Measurements from ENCODE around the gene C3orf20.

Gene C3orf20

DNA sequence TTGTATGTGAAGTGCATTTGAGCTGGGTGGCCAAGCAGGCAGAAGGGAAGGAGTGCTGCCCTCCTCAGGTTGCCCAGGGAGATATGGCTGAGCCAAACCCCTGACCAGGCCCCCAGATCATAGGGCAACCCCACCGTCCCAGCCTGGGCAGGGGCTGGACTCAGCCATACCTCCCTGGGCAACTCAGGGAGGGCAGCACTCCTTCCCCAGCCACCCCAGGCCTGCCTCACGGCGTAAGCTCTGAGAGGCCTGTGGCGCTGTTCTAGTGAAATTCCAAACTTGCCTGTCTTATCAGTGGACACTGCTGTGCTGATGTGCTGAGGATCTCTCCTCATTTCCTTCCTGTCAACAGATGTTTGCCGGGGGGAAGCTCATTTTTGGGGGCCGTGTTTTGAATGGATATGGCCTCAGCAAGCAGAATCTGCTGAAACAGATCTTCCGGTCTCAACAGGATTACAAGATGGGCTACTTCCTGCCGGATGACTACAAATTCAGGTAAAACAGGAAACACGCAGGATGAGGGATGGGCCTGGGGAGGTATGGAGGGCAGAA lies 86.3 kb downstream of the C3orf20 start:
- DNase-seq: no peak

DNA sequence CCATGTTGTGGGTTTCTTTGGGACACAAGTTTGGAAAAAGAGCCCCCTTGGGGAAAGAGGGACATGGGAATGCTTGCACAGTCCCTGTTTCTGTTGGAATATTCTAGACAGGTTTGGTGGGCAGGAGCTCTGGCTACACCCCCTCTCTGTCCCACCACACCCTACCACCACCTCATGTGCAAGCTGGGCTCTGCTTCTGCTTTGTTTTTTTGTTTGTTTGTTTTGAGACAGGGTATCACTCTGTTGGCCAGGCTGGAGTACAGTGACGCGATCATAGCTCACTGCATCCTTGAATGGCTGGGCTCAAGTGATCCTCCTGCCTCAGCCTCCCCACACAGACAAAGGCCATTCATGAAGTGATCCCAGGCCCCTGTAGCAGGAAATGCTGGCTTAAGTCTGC lies 86.9 kb downstream of the C3orf20 start:
- no peak for DNase-seq

GRCh38 chr3:14762701-14763100 lies 87.8 kb downstream of the C3orf20 start:
- DNase-seq: no peak

- DNase-seq: no peak
Observed at GRCh38 chr3:14764331-14765059, 89.6 kb downstream of the C3orf20 start.

DNA sequence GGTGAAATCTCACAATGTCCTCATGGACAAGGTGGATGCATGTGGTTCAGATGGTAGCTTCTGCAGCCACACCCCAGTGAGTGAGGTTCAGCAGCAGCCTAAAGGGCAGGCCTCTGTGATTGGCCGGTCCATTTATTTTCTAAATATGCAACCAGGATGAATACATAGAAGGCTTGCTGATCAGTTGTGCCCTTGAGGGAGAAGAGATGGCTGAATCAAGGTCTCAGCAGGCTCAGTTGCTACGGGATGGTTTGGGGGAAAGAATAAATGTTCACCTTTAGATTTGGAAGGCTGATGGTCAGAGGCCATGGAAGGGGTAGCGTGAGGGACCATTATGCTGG lies 90.1 kb downstream of the C3orf20 start:
- no peak for DNase-seq

DNA sequence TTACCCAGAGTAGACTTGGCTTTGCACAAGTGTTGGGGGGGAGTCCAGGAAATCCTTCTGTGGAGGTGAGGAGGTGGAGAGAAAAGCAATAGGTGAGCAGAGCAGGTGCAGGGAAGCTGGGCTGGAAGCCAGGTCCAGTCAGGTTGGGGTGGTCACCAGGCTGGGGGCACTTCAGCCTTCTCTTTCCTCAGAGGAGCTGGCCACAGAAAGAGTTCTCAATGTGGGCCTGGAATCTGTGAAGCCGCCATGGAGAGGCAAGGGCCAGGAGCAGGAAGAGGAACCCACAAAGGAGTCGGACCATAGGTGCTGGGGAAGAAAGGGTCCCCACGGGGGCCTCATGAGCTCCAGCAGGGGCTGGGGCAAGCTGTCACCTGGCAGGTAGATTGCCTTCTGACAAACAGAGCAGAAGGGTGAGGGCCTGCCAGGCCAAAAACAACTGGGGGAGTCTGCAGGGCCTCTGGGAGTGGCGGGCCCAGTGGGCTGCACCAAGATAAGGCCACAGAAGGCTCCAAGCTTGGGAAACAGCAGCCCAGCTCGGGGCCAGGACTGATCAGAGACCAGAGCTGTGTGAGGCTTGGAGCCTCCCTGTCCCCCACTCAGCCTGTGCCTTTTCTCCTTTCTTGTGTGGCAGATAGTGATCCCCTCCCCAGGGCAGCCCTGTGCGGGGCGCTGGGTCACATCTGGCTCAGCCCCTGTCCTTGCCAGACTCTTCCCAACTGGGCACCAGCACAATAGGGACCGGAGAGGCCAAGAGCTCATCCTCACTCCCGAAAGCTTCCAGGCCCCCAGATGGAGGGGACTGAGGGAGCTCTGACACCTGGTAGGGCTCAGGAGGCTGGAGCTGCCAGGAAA lies 90.9 kb downstream of the C3orf20 start:
- DNase-seq: no peak

DNA sequence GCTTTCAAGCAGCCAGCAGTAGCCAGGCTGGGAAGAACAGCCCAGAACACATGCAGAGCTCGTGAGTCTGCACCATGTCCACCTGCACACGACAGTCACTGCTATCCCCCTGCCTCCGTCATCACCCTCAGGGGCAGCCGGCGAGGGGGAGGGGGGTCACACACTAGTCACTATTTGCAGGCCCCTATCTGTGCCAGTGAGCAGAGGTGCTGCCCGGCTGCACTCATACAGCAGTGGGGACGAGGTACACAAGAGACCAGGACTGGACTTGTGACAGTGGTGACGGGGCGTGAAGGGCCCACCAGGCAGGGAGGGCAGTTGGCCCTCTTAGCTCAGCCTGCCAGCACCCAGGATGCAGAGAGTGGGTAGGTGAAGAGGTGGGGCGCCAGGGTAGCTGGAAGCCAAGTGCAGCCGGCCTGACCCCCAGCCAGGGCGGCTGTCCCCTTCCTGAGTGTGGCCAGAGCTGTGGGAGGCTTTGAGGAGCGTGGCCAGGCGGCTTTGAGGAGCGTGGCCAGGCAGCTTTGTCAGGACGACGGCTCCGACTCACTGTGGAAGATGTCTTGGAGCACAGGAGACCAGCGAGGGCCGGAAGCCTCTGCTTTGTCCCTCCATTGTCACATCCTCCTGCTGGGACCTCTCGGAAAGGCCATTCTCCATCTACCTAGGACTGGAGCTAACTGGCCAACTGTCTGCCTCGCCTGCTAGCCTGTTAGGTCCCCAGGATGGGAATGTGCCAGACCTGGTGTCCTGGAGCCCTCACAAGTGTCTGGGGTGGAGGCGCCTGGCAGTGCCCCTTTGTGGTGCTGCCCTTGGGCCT lies 91.7 kb downstream of the C3orf20 start:
- no peak for DNase-seq

DNA sequence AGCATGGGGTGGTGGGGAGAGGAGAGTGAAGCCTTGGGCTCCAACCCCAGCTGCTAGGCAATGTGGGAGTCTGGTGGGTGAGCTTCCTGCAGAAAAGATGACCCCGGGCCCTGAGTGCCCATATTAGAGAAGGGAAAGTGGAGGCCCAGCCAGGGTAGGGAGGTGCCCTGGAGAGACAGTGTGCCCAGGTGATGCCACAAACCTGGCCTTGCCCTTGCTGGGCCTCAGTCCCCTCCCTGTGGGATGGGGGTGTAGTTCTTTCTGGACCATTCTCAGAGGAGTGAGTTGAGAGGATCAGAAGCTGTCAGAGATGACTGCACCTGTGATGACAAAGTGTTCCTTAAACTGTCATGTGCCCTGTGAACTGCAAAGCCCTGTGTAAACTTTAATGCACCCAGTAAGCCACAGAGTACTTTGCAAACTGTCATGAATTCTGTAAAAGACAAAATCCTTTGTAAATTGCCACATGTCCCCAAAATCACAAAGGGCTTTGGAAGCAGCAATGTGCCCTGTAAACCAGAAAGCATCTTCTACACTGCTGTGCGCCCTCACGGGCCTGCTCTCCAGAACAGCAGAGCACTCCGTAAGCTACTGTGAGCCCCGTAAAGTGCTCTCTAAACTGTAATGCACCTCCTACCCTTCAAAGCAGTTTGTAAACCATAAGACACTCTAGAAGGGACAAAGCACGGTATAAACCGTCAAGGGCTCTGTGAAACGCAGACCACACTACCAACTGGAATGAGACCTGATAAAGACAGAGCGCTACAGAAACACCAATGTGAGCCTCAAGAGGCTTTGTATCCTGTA lies 92.5 kb downstream of the C3orf20 start:
- DNase-seq: no peak

GRCh38 chr3:14768182-14768790 lies 93.3 kb downstream of the C3orf20 start:
- DNase-seq: no peak

DNA sequence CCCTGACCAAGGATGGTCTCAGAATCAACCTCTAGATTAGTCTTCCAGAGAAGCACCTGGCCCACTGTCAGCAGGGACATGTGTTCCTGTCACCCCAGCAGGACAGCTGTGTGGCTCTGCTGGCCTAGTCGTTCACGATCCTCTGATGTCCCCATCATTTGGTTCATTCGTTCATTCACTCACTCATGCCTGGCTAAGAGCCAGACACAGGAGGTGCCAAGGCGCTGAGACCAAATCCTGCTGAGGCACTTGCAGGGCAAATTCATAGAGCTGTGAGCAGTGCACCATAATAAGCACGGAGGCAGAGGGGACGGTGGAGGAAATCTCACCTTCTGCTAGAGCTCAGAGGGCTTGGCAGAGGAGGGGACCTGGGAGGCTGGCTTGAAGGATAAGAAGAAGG lies 93.9 kb downstream of the C3orf20 start:
- no peak for DNase-seq

DNA sequence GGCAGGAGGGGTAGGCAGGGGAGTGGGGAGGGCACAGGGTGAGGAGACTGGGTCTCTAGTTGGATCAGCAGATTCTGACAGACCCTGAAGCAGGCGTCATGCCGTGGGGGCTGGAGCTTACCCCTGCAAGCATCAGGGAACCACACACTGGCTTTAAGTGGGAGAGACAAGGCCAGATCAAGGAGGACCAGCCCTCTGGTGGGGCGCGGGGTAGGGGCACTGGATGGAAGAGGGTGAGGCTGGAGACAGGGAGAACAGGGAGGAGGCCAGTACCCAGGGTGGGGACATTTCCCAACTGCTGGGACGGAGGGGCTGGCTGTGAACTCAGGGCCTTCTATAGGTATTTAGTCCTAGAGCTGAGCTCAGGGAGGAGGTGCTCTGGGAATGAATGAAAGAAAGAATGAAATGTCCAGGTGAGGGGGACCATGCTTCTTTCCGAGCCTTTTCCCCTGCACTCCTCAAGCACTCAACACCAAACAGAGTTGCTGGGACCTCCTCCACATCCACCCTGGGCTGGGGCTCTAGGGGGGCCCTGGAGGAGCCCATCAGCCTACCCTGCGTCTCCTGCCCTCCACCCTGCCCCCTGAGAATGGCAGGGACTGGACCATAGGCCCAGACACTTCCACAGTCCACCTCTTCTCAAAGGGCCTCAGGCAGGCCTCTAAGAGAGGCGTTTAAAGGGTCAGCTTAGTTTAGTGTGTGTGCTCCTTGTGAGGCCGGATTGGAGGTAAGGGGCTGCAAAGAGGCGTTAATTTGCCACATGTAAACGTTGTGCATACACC lies 94.8 kb downstream of the C3orf20 start:
- no peak for DNase-seq

GRCh38 chr3:14770591-14770990 lies 95.7 kb downstream of the C3orf20 start:
- no peak for DNase-seq

GRCh38 chr3:14771593-14772497 lies 96.9 kb downstream of the C3orf20 start:
- no peak for DNase-seq

DNA sequence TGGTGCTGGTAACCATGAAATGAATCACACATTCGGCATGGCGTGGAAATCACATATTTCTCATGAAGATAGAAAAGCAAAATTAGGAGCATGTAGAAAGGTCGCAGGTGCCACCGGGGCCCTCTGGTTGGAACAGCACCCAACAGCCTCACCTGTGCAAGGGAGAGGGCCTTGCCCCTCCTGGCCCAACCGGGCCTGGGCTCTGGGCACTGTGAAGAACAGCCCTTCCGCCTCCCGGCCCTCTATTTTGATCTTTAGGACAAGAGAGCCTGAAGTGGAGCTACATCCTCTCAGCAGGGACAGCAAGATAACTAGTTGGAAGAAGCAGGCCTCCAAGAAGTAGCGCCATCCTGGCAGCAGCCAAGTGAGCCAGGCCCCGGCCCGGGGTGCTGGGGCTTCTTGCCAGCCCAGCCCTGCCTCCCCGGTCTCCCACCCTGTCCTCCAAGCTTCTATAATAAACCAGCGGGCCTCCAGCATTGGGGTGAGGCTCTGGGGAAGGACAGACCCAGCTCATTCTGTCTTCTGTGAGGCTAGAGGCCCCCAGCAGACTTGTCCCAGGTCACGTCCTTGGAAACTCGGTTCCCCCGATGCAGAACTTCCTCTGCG lies 97.7 kb downstream of the C3orf20 start:
- DNase-seq: no peak

DNA sequence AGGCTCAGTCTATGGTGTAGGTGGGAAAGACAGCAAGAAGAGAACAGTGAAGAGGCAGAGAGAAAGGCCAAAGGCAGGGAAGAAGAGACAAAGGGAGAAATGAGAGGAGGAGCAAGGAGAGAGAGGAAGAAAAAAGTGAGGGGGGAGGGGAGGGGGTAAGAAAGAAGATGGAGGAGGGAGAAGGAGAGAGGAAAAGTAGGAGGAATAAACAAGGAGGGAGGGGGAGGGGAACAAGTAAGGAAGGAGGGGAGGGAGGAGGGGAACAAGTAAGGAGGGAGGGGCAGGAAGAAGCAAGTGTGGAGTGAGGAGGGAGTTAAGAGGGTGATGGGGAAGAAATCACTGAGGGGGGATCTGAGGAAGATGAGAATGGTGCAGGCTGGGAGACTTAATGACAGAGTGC lies 98.3 kb downstream of the C3orf20 start:
- no peak for DNase-seq

DNA sequence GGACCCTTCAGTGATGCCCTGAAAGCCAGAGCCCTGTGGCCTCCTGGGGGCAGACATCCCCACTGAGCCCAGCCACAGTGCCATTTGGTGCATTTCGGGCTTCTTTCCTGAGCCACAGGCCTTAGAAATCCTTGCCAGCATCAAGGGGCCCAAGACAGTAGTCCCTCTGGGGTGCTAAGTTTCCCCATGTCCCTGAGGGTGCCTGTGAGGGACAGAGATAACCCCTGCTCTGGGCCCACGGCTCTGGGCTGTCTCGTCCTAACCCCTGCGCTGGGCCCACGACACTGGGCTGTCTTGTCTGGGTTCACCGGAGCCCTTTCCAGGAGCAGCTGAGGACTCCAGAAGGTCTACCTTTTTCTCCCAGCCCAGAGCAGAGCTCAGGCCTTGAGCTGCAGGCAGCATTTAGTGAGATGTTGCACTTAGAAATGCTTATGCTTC lies 98.8 kb downstream of the C3orf20 start:
- DNase-seq: no peak

- DNase-seq: peak; percentile 5
Observed at GRCh38 chr3:14774431-14774830, 99.5 kb downstream of the C3orf20 start.

DNA sequence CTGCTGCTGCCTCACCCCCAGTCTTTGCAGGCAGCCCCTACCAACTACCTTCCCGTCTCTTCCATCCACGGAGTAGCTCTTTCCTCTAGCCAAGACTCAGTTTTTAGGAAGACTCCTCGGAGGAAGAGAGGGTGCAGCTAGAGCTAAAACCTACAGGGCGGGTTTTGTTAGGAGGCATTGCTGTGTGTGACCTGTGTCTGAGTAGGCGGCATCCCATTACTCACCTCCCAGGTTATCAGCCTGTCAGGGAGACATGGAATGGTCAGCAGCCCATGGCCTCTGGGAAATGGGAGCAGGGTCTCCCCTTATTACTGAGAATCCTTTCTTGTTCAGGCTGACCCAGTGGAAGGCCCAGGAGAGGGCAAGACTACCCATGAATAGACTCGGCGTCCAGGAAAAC lies 100.1 kb downstream of the C3orf20 start:
- peak; percentile 1 for DNase-seq

GRCh38 chr3:14775563-14775962 lies 100.6 kb downstream of the C3orf20 start:
- peak; percentile 0 for DNase-seq
